Stimulated activated CD4-positive, alpha-beta T cell treated with anti-CD3 and anti-CD28 coated beads, Interleukin-2, amount 100 ng/mL, for 4 hours (primary cell): ENCODE measurements around the gene KLK13.

ENCODE experiments used
- DNase-seq: peaks from one replicate; pipeline ENCODE4 v3.0.0-alpha.2; 2020; ENCODE audit warnings: low read depth

KLK13 gene

GRCh38 chr19:51060973-51061372 lies 3.9 kb downstream of the KLK13 start:
- DNase-seq, result no peak

- DNase-seq, result no peak
Measured at GRCh38 chr19:51060336-51060735, 4.6 kb downstream of the KLK13 start.

GRCh38 chr19:51059715-51060114 lies 5.2 kb downstream of the KLK13 start:
- no peak for DNase-seq

- no peak for DNase-seq
Measured at GRCh38 chr19:51055866-51056265, 9.0 kb downstream of the KLK13 start.

GRCh38 chr19:51047031-51047335 lies 17.9 kb downstream of the KLK13 start:
- no peak for DNase-seq

- no peak for DNase-seq
Measured at GRCh38 chr19:51044327-51044726, 20.6 kb downstream of the KLK13 start.

- DNase-seq, result no peak
Measured at GRCh38 chr19:51043497-51043896, 21.4 kb downstream of the KLK13 start.

GRCh38 chr19:51040151-51040550 lies 24.7 kb downstream of the KLK13 start:
- DNase-seq, result no peak

GRCh38 chr19:51036519-51036918 lies 28.4 kb downstream of the KLK13 start:
- DNase-seq, result no peak

- DNase-seq, result no peak
Measured at GRCh38 chr19:51034704-51035103, 30.2 kb downstream of the KLK13 start, which contains the start of gene KLK12. Gene KLK12, minus strand, starts transcription at chr19:51035002. Its CDS starts 381 bp downstream, at chr19:51034621.

- no peak for DNase-seq
Measured at GRCh38 chr19:51031880-51032225, 33.0 kb downstream of the KLK13 start.

- DNase-seq, result no peak
Measured at GRCh38 chr19:51031220-51031879, 33.5 kb downstream of the KLK13 start.

GRCh38 chr19:51030631-51031030 lies 34.3 kb downstream of the KLK13 start:
- no peak for DNase-seq

GRCh38 chr19:51029718-51030117 lies 35.2 kb downstream of the KLK13 start:
- no peak for DNase-seq

GRCh38 chr19:51027873-51028272 lies 37.0 kb downstream of the KLK13 start:
- DNase-seq, result no peak

GRCh38 chr19:51027126-51027806 lies 37.6 kb downstream of the KLK13 start:
- DNase-seq, result no peak

GRCh38 chr19:51026554-51026831 lies 38.4 kb downstream of the KLK13 start, which contains the start of gene KLK11:
Gene KLK11, minus strand, starts transcription at chr19:51026616. Its CDS starts 985 bp downstream, at chr19:51025631.
- no peak for DNase-seq

GRCh38 chr19:51025809-51026553 lies 38.9 kb downstream of the KLK13 start:
- DNase-seq, result no peak

- no peak for DNase-seq
Measured at GRCh38 chr19:51025401-51025800, 39.5 kb downstream of the KLK13 start.

GRCh38 chr19:51024924-51025323 lies 40.0 kb downstream of the KLK13 start:
- DNase-seq, result no peak

- DNase-seq, result no peak
Measured at GRCh38 chr19:51023946-51024345, 40.9 kb downstream of the KLK13 start.

- no peak for DNase-seq
Measured at GRCh38 chr19:51022526-51022925, 42.4 kb downstream of the KLK13 start.

- no peak for DNase-seq
Measured at GRCh38 chr19:51020988-51021651, 43.8 kb downstream of the KLK13 start.
